Gastroesophageal sphincter (tissue), 3 donors: ENCODE results near the gene ZNF195.

Source experiments
- CTCF ChIP-seq, 4 experiments: fragments of 200-600 bp in 2 of 4; fragments of 450-650 bp in 2 of 4; sonication (generic) in 1 of 4; IDR thresholded peaks; one replicate each; pipeline ENCODE4 v1.5.1; 2017 to 2019; ENCODE audit warnings: antibody characterized with exemption in 4 of 4, mild to moderate bottlenecking in 2 of 4, moderate library complexity in 2 of 4
- POLR2AphosphoS5 ChIP-seq: sonication (generic); formaldehyde crosslinking; IDR thresholded peaks from one replicate; pipeline ENCODE4 v1.6.1; 2017; ENCODE audit warnings: antibody characterized with exemption

- no peak for TF ChIP-seq CTCF (IDR thresholded peaks at IDR 0.05)
- peak; percentile 57 for TF ChIP-seq POLR2AphosphoS5
These were observed at the start of gene ZNF195 for GRCh38 chr11:3378426-3379423.
